ENCODE results near the gene CHMP4A. TPM values are rescaled to one million over a fixed set of nuclear protein-coding genes. Genes with fewer than 3 reads are reported as not detected.

Gene CHMP4A
- total and polyA plus RNA-seq, 2 of the 13 experiments (the other 11 are each of a cell fraction or from before 2014, with no cell fraction given) = 83.6 to 113 TPM

DNA sequence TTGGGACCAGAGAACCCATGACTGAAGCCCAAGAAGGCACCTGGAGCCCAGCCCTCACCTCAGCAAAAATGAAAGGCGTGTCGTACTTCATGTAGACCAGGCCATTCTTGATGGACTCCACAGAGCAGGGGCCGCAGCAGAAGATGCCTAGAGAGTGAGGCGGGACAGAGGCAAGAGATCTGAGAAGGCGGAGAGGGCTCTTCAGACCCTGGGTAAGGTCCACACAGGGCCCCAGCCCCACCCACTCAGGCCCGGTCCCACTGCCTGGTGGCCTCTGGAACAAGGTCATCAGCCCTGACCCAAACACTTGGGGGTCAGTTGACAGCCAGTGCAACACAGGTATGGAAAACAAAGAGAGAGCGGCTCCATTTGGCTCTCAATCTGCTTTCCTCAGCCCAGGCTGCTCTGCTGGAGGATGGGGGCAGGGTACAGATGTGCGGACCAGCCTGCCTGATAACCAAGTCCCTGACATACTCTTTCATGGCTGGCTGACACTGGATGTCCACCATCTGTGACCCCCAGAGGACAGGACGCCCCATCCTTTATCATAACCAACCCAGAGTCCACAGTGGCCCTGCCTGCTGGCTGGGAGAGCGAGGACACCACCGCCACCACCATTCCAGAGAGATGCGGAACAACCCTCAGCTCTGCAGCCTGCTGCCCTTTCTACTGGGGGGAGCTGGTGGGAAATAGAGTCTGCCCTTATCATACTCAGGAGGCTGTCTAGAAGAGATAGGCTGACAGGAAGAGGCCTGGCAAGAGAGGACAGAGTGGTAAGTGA lies 42.8 kb upstream of the CHMP4A start (continued):
- TF ChIP-seq, protein P1, sequence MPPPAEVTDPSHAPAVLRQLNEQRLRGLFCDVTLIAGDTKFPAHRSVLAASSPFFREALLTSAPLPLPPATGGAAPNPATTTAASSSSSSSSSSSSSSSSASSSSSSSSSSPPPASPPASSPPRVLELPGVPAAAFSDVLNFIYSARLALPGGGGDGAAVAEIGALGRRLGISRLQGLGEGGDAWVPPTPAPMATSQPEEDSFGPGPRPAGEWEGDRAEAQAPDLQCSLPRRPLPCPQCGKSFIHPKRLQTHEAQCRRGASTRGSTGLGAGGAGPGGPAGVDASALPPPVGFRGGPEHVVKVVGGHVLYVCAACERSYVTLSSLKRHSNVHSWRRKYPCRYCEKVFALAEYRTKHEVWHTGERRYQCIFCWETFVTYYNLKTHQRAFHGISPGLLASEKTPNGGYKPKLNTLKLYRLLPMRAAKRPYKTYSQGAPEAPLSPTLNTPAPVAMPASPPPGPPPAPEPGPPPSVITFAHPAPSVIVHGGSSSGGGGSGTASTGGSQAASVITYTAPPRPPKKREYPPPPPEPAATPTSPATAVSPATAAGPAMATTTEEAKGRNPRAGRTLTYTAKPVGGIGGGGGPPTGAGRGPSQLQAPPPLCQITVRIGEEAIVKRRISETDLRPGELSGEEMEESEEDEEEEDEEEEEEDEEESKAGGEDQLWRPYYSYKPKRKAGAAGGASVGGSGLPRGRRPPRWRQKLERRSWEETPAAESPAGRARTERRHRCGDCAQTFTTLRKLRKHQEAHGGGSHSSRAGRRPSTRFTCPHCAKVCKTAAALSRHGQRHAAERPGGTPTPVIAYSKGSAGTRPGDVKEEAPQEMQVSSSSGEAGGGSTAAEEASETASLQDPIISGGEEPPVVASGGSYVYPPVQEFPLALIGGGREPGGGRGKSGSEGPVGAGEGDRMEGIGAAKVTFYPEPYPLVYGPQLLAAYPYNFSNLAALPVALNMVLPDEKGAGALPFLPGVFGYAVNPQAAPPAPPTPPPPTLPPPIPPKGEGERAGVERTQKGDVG (CRISPR knock-in tag; IDR thresholded peaks at IDR 0.05; ENCODE audit: borderline replicate concordance) = peak; percentile 100
- TF ChIP-seq ZNF709 (CRISPR knock-in tag; IDR thresholded peaks at IDR 0.05) (peak; percentile 76), FOXO1 (CRISPR knock-in tag; IDR thresholded peaks at IDR 0.05) (peak; percentile 63; the same call in 1 of the 2 replicates), NR2F1 (CRISPR knock-in tag; IDR thresholded peaks at IDR 0.05) (peak in 1 of 2 experiments; percentile 80; a peak in 1 of 4 replicates)
- TF ChIP-seq, protein P2, sequence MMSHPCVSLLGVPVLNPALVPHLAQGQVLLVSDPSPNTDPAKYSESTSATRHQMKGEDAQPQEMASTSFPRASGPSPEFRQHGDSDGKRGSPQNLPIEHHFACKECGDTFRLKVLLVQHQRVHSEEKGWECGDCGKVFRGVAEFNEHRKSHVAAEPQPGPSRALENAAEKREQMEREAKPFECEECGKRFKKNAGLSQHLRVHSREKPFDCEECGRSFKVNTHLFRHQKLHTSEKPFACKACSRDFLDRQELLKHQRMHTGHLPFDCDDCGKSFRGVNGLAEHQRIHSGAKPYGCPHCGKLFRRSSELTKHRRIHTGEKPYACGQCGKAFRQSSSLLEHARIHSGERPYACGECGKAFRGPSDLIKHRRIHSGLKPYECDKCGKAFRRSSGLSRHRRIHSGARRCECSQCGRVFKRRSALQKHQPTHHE (CRISPR knock-in tag; IDR thresholded peaks at IDR 0.05; ENCODE audit: borderline replicate concordance) = no peak
- TF ChIP-seq, protein P3, sequence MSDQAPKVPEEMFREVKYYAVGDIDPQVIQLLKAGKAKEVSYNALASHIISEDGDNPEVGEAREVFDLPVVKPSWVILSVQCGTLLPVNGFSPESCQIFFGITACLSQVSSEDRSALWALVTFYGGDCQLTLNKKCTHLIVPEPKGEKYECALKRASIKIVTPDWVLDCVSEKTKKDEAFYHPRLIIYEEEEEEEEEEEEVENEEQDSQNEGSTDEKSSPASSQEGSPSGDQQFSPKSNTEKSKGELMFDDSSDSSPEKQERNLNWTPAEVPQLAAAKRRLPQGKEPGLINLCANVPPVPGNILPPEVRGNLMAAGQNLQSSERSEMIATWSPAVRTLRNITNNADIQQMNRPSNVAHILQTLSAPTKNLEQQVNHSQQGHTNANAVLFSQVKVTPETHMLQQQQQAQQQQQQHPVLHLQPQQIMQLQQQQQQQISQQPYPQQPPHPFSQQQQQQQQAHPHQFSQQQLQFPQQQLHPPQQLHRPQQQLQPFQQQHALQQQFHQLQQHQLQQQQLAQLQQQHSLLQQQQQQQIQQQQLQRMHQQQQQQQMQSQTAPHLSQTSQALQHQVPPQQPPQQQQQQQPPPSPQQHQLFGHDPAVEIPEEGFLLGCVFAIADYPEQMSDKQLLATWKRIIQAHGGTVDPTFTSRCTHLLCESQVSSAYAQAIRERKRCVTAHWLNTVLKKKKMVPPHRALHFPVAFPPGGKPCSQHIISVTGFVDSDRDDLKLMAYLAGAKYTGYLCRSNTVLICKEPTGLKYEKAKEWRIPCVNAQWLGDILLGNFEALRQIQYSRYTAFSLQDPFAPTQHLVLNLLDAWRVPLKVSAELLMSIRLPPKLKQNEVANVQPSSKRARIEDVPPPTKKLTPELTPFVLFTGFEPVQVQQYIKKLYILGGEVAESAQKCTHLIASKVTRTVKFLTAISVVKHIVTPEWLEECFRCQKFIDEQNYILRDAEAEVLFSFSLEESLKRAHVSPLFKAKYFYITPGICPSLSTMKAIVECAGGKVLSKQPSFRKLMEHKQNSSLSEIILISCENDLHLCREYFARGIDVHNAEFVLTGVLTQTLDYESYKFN (CRISPR knock-in tag; conservative IDR thresholded peaks at IDR 0.05) = peak; percentile 92
- TF ChIP-seq, protein P4, sequence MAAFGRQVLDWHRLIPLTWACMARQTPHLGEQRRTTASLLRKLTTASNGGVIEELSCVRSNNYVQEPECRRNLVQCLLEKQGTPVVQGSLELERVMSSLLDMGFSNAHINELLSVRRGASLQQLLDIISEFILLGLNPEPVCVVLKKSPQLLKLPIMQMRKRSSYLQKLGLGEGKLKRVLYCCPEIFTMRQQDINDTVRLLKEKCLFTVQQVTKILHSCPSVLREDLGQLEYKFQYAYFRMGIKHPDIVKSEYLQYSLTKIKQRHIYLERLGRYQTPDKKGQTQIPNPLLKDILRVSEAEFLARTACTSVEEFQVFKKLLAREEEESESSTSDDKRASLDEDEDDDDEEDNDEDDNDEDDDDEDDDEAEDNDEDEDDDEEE (CRISPR knock-in tag; IDR thresholded peaks at IDR 0.05) = peak; percentile 67; the same call in 1 of the 2 replicates
- TF ChIP-seq, protein P5, sequence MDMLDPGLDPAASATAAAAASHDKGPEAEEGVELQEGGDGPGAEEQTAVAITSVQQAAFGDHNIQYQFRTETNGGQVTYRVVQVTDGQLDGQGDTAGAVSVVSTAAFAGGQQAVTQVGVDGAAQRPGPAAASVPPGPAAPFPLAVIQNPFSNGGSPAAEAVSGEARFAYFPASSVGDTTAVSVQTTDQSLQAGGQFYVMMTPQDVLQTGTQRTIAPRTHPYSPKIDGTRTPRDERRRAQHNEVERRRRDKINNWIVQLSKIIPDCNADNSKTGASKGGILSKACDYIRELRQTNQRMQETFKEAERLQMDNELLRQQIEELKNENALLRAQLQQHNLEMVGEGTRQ (IDR thresholded peaks at IDR 0.05; ENCODE audit: low read depth, low read length) = 0 out of 2 replicates have a peak, but pooled peaks have one; percentile 2
- TF ChIP-seq, protein P5 (CRISPR knock-in tag; IDR thresholded peaks at IDR 0.05; ENCODE audit: borderline replicate concordance) = no peak
- TF ChIP-seq, protein P6, sequence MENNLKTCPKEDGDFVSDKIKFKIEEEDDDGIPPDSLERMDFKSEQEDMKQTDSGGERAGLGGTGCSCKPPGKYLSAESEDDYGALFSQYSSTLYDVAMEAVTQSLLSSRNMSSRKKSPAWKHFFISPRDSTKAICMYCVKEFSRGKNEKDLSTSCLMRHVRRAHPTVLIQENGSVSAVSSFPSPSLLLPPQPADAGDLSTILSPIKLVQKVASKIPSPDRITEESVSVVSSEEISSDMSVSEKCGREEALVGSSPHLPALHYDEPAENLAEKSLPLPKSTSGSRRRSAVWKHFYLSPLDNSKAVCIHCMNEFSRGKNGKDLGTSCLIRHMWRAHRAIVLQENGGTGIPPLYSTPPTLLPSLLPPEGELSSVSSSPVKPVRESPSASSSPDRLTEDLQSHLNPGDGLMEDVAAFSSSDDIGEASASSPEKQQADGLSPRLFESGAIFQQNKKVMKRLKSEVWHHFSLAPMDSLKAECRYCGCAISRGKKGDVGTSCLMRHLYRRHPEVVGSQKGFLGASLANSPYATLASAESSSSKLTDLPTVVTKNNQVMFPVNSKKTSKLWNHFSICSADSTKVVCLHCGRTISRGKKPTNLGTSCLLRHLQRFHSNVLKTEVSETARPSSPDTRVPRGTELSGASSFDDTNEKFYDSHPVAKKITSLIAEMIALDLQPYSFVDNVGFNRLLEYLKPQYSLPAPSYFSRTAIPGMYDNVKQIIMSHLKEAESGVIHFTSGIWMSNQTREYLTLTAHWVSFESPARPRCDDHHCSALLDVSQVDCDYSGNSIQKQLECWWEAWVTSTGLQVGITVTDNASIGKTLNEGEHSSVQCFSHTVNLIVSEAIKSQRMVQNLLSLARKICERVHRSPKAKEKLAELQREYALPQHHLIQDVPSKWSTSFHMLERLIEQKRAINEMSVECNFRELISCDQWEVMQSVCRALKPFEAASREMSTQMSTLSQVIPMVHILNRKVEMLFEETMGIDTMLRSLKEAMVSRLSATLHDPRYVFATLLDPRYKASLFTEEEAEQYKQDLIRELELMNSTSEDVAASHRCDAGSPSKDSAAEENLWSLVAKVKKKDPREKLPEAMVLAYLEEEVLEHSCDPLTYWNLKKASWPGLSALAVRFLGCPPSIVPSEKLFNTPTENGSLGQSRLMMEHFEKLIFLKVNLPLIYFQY (CRISPR knock-in tag; IDR thresholded peaks at IDR 0.05; ENCODE audit: borderline replicate concordance) = peak; percentile 91; the same call in 1 of the 2 replicates

Measured in HepG2 (cell line).